Panc1 (cell line): ENCODE data around the gene TIE1.

Experiments
- POLR2AphosphoS5 ChIP-seq: IDR thresholded peaks from 2 replicates; pipeline ENCODE4 v1.6.1; 2012; ENCODE audit warnings: mild to moderate bottlenecking, low read depth, low read length, moderate library complexity
- SIN3A ChIP-seq: IDR thresholded peaks from 2 replicates; pipeline ENCODE4 v1.6.1; 2012; ENCODE audit warnings: low read depth, mild to moderate bottlenecking, low read length, moderate library complexity, borderline replicate concordance; ENCODE audit not compliant: insufficient read depth
- TF ChIP-seq, protein P1 (sequence below), 2 experiments: IDR thresholded peaks; 2 replicates each; pipeline ENCODE4 v1.6.1; 2011 to 2012; ENCODE audit warnings: low read depth in 2 of 2, control low read depth in 1 of 2, low read length in 1 of 2, mild to moderate bottlenecking in 1 of 2, moderate library complexity in 1 of 2; ENCODE audit not compliant: insufficient read depth in 1 of 2
- TF ChIP-seq, protein P2 (sequence below): fragments of 450-650 bp; IDR thresholded peaks from 2 replicates; pipeline ENCODE4 v1.5.1; 2017; ENCODE audit warnings: mild to moderate bottlenecking

DNA sequence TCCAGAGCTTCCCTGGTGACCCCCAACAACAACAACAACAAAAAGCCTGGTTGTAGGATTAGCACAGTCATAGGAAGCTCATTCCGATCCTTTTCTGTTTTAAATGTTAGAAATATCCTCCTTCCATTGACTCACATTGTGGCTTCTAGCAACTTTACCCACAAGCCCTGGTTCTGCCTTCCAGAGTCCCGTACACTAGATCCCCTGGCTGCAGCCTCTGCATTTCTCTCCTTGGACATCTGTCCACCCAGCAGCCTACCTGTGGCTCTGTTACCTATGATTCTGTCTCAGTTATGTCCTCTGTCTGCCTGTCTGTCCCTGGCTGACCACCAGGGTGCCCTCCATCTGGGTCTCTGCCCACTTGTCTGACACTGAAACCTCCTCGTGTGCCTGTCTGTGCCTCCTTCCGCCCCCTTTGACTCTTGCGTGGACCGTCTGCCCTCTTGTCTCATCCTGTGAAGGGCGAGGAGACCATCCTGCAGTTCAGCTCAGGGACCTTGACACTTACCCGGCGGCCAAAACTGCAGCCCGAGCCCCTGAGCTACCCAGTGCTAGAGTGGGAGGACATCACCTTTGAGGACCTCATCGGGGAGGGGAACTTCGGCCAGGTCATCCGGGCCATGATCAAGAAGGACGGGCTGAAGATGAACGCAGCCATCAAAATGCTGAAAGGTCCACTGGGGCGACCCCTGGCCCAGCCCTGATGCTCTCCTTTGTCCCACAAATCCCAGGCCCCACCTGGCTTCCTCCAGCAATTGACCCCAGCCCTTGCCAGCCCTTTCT is 16.1 kb downstream of the TIE1 start:
- TF ChIP-seq, protein P1, sequence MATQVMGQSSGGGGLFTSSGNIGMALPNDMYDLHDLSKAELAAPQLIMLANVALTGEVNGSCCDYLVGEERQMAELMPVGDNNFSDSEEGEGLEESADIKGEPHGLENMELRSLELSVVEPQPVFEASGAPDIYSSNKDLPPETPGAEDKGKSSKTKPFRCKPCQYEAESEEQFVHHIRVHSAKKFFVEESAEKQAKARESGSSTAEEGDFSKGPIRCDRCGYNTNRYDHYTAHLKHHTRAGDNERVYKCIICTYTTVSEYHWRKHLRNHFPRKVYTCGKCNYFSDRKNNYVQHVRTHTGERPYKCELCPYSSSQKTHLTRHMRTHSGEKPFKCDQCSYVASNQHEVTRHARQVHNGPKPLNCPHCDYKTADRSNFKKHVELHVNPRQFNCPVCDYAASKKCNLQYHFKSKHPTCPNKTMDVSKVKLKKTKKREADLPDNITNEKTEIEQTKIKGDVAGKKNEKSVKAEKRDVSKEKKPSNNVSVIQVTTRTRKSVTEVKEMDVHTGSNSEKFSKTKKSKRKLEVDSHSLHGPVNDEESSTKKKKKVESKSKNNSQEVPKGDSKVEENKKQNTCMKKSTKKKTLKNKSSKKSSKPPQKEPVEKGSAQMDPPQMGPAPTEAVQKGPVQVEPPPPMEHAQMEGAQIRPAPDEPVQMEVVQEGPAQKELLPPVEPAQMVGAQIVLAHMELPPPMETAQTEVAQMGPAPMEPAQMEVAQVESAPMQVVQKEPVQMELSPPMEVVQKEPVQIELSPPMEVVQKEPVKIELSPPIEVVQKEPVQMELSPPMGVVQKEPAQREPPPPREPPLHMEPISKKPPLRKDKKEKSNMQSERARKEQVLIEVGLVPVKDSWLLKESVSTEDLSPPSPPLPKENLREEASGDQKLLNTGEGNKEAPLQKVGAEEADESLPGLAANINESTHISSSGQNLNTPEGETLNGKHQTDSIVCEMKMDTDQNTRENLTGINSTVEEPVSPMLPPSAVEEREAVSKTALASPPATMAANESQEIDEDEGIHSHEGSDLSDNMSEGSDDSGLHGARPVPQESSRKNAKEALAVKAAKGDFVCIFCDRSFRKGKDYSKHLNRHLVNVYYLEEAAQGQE (IDR thresholded peaks at IDR 0.05; ENCODE audit: insufficient read depth in 1 of 2, low read depth in 2 of 2, low read length in 1 of 2): no peak
- TF ChIP-seq, protein P2, sequence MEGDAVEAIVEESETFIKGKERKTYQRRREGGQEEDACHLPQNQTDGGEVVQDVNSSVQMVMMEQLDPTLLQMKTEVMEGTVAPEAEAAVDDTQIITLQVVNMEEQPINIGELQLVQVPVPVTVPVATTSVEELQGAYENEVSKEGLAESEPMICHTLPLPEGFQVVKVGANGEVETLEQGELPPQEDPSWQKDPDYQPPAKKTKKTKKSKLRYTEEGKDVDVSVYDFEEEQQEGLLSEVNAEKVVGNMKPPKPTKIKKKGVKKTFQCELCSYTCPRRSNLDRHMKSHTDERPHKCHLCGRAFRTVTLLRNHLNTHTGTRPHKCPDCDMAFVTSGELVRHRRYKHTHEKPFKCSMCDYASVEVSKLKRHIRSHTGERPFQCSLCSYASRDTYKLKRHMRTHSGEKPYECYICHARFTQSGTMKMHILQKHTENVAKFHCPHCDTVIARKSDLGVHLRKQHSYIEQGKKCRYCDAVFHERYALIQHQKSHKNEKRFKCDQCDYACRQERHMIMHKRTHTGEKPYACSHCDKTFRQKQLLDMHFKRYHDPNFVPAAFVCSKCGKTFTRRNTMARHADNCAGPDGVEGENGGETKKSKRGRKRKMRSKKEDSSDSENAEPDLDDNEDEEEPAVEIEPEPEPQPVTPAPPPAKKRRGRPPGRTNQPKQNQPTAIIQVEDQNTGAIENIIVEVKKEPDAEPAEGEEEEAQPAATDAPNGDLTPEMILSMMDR: no peak
- no peak for TF ChIP-seq SIN3A
- TF ChIP-seq POLR2AphosphoS5: no peak
